ENCODE data around the gene CASTOR1.

Gene CASTOR1

DNA sequence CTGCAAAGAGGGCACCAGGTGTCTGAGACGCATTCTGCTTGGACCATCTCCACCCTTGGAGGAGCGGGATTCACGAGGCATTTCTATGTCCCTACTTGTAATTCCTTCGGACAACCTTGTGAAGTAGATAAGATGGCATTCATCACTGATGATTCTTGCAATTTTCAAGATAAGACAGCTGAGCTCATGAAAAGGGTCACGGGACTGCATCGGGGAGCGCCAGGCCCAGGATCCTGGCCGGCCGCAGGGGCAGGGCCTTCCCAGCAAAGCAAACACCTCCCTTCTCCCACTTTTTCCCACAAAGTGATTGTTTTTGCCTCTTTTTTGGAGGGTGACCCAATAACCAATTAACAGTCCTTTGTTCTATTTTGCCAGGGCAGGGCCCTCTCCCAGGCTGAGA is 51.2 kb downstream of the CASTOR1 start:
- in situ Hi-C loops (cut with HindIII; ENCODE audit: low sequenced_read_pairs): no loop called here
- no peak for TF ChIP-seq CTCF (IDR thresholded peaks at IDR 0.05; ENCODE audit: low read depth, low read length)
- no peak overlapping the region for H3K4me3 ChIP-seq (ENCODE audit: low read depth, low read length)
- DNase-seq (ENCODE audit: low read depth, low spot score): no peak

GRCh38 chr22:30236875-30237274 is 52.4 kb downstream of the CASTOR1 start:
- in situ Hi-C loops (cut with HindIII; ENCODE audit: low sequenced_read_pairs): no loop called here
- DNase-seq (ENCODE audit: low read depth, low spot score): no peak
- H3K4me3 ChIP-seq (ENCODE audit: low read depth, low read length): no peak overlapping the region
- no peak for TF ChIP-seq CTCF (IDR thresholded peaks at IDR 0.05; ENCODE audit: low read depth, low read length)

DNA sequence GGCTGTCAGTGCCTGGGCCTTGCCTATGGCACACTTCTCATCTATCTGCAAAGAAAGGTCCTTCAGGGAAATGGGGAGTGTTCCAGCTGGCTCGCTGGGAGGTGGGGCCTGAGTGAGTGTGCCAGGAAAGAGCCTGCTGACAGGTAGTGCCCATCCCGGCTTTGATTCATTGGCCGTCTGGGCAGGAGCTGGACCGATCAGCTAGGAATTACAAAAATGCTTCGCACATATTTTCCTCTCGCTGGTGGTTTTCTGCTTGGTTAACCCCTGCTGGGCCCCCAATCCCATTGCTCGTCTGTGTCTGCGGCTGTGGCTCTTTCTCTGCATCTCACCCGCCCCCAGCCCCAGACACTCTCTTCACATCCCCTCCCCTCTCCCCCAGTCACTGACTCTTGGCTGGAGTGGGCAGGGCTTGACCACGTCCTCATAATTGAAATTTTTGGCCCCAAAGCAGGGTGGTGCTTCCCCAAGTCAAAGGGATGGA is 53.6 kb downstream of the CASTOR1 start:
- H3K4me3 ChIP-seq (ENCODE audit: low read depth, low read length): no peak overlapping the region
- peak; percentile 93 for DNase-seq (ENCODE audit: low read depth, low spot score)
- in situ Hi-C loops (cut with HindIII; ENCODE audit: low sequenced_read_pairs): no loop called here
- TF ChIP-seq CTCF (IDR thresholded peaks at IDR 0.05; ENCODE audit: low read depth, low read length): no peak
